ENCODE data around the gene PDSS2. TPM values are rescaled to one million over a fixed set of nuclear protein-coding genes. Genes with fewer than 3 reads are reported as not detected.

Gene PDSS2
- total RNA-seq, 1 donor from 2014 or later = 14.9 TPM

DNA sequence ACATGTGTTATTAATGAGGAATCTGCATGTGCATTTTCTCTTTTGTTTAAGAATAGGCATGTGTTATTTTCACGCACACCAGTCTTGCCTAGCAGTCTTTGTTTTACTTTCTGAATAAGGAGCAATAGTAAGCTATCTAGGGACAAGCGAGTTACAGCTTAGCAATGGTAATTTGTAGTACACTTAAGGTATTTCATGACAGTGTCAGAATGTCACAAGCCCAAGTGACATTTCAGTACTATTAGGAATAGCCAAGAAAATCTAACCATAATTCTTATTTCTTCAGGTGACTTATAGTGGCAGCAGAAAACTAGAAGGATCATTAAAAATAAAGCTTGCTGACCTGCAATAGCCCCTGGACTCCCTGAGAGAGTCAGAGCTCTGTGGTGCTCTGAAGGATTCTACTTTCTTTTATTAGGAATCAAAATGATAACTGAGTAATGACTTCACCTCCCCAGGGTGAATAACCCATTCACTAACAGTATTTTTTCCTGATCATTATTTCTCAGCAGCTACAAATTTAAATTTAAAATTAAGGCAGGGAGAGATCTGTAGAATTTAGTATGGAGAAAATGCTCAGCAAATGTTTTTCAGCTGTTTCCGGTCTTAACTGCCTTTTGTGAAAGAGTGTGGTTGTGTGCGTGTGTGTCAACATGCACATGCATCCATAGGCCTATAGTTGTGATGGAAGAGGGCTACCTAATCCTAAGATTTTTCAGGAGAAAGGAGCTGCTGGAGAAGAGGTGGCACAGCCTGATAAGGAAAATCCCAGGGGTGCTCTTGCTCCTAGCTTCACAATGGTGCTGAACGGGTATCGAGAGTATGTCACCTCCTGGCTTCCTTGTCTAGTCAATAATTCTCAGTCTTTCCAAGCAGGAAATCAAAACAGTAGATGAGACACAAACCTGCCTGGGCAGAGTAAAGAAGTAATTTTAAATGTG lies 254.0 kb downstream of the PDSS2 start:
- Mint-ChIP-seq H3K27ac (no peak overlapping the region), H3K9me3 (peaks cover 3% of the 10 kb centered on the region), H3K27me3 (ENCODE audit: insufficient read depth, low read depth) (no peaks in the 10 kb centered on the region), H3K4me3 (no peak overlapping the region), H3K36me3 (no peaks in the 10 kb centered on the region), H3K4me1 (peaks cover 6% of the 10 kb centered on the region)
- no peak for TF ChIP-seq EZH2 (IDR thresholded peaks at IDR 0.05)
- TF ChIP-seq, protein P1, sequence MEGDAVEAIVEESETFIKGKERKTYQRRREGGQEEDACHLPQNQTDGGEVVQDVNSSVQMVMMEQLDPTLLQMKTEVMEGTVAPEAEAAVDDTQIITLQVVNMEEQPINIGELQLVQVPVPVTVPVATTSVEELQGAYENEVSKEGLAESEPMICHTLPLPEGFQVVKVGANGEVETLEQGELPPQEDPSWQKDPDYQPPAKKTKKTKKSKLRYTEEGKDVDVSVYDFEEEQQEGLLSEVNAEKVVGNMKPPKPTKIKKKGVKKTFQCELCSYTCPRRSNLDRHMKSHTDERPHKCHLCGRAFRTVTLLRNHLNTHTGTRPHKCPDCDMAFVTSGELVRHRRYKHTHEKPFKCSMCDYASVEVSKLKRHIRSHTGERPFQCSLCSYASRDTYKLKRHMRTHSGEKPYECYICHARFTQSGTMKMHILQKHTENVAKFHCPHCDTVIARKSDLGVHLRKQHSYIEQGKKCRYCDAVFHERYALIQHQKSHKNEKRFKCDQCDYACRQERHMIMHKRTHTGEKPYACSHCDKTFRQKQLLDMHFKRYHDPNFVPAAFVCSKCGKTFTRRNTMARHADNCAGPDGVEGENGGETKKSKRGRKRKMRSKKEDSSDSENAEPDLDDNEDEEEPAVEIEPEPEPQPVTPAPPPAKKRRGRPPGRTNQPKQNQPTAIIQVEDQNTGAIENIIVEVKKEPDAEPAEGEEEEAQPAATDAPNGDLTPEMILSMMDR (IDR thresholded peaks at IDR 0.05) = no peak
- no peak for TF ChIP-seq EZH2phosphoT487 (IDR thresholded peaks at IDR 0.05)
- Histone ChIP-seq H3K36me3 (peaks cover 7% of the 10 kb centered on the region), H2AFZ (replicated peaks) (no peak overlapping the region), H3F3A (ENCODE audit: low read depth) (no peaks in the 10 kb centered on the region), H3K9ac (no peak overlapping the region), H3K4me1 (peaks cover 15% of the 10 kb centered on the region), H3K9me3 (ENCODE audit: low read depth) (no peaks in the 10 kb centered on the region), H3K4me2 (no peak overlapping the region), H3K27ac (no peak overlapping the region), H3K27me3 (no peaks in the 10 kb centered on the region), H3K79me2 (ENCODE audit: low read depth) (no peaks in the 10 kb centered on the region), H4K20me1 (ENCODE audit: low read depth) (no peaks in the 10 kb centered on the region), H3K4me3 (no peak overlapping the region)
- DNase-seq (ENCODE audit: low spot score) = no peak

DNA sequence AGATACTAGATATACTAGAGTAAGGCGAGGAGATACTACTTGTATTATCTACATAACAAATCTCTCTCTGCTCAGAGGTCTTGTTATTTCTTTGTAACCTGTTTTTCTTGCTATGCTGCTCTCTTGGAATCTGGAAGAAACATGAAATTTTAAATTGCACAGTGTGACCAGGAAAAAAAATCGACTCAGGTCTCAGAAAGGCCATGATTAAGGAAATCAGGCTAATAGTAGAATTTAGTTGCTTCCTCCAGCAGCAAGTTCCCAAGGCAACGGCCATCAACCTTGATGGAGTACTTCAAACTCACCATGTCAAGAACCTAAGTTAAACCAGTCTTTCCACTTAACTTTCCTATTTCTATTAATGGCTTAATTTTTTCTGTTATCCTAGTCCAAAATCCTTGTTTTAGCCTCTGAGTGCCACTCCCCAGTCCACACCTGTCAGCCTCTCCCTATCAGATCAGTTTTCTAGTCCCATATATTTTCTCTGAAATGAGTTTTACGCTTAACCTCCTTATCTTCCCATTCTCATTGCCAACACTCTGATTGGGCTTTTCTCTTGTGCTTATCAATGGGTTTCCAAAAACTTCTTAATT lies 256.4 kb downstream of the PDSS2 start:
- H3K27ac Mint-ChIP-seq = no peak overlapping the region
- no peaks in the 10 kb centered on the region for H3K27me3 ChIP-seq
- peaks cover 7% of the 10 kb centered on the region for H3K36me3 ChIP-seq
- no peaks in the 10 kb centered on the region for H3K36me3 Mint-ChIP-seq
- H3K4me3 Mint-ChIP-seq = no peak overlapping the region
- peaks cover 3% of the 10 kb centered on the region for H3K9me3 Mint-ChIP-seq
- H3K9ac ChIP-seq = no peak overlapping the region
- H3K27ac ChIP-seq = no peak overlapping the region
- DNase-seq (ENCODE audit: low spot score) = no peak
- H3F3A ChIP-seq (ENCODE audit: low read depth) = no peaks in the 10 kb centered on the region
- no peak overlapping the region for H3K4me2 ChIP-seq
- no peaks in the 10 kb centered on the region for H3K79me2 ChIP-seq (ENCODE audit: low read depth)
- no peak overlapping the region for H3K4me3 ChIP-seq
- H3K9me3 ChIP-seq (ENCODE audit: low read depth) = no peaks in the 10 kb centered on the region
- H2AFZ ChIP-seq (replicated peaks) = no peak overlapping the region
- no peaks in the 10 kb centered on the region for H4K20me1 ChIP-seq (ENCODE audit: low read depth)
- no peaks in the 10 kb centered on the region for H3K4me1 Mint-ChIP-seq
- no peaks in the 10 kb centered on the region for H3K27me3 Mint-ChIP-seq (ENCODE audit: insufficient read depth, low read depth)
- no peak for TF ChIP-seq EZH2 (IDR thresholded peaks at IDR 0.05)
- no peak for TF ChIP-seq EZH2phosphoT487 (IDR thresholded peaks at IDR 0.05)
- TF ChIP-seq, protein P1 (IDR thresholded peaks at IDR 0.05) = no peak
- no peaks in the 10 kb centered on the region for H3K4me1 ChIP-seq

DNA sequence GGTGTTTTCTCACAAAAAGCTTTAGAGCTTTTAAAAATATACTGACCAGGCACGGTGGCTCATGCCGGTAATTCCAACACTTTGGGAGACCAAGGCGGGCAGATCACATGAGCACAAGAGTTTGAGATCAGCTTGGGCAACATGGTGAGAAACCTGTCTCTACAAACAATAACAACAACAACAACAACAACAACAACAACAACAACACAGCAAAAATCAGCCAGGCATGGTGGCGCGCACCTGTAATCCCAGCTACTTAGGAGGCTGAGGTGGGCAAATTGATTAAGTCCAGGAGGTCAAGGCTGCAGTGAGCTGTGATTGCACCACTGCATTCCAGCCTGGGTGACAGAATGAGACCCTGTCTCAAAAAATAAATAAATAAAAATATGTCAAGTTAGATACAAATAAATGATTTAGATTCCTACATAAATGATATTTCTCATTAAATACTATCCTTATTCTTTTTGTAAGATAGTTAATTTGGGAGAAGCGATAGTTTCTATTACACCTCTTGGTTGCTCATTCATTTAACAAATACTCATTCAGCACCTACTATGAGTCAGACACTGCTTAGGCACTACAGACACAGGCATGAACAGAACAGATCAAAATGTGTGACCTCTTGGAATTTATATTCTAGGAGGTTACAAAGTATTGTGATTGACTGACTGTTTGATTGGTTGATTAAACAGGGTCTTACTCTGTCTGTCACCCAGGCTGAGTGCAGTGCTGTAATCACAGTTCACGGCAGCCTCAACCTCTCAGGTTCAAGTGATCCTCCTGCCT lies 260.5 kb downstream of the PDSS2 start:
- Histone ChIP-seq H3F3A (ENCODE audit: low read depth) (no peaks in the 10 kb centered on the region), H3K27me3 (no peaks in the 10 kb centered on the region), H4K20me1 (ENCODE audit: low read depth) (no peaks in the 10 kb centered on the region), H3K36me3 (no peaks in the 10 kb centered on the region), H3K9me3 (ENCODE audit: low read depth) (no peaks in the 10 kb centered on the region), H3K27ac (no peak overlapping the region), H3K79me2 (ENCODE audit: low read depth) (no peaks in the 10 kb centered on the region), H3K9ac (no peak overlapping the region), H2AFZ (replicated peaks) (no peak overlapping the region), H3K4me2 (no peak overlapping the region), H3K4me1 (no peaks in the 10 kb centered on the region), H3K4me3 (no peak overlapping the region)
- Mint-ChIP-seq H3K27ac (no peak overlapping the region), H3K27me3 (ENCODE audit: insufficient read depth, low read depth) (no peaks in the 10 kb centered on the region), H3K4me3 (no peak overlapping the region), H3K9me3 (no peaks in the 10 kb centered on the region), H3K36me3 (no peaks in the 10 kb centered on the region), H3K4me1 (no peaks in the 10 kb centered on the region)
- TF ChIP-seq EZH2 (IDR thresholded peaks at IDR 0.05) = no peak
- TF ChIP-seq, protein P1 (IDR thresholded peaks at IDR 0.05) = no peak
- TF ChIP-seq EZH2phosphoT487 (IDR thresholded peaks at IDR 0.05) = no peak
- no peak for DNase-seq (ENCODE audit: low spot score)
